SK-N-SH (cell line): ENCODE results near the gene ARID4B. TPM values are rescaled to one million over a fixed set of nuclear protein-coding genes. Genes with fewer than 3 reads are reported as not detected.

Source experiments
- CTCF ChIA-PET: fragments of 300-600, 350-600 bp; formaldehyde crosslinking; extraction: SDS; loops from one replicate; lab custom pipeline; 2021; lab: Yijun Ruan, JAX
- POLR2A ChIA-PET: fragments of 350-600 bp; sonication (Branson Sonifier 250); formaldehyde crosslinking; extraction: SDS; loops from one replicate; lab custom pipeline; 2020; ENCODE audit warnings: antibody characterized with exemption, inconsistent platforms; lab: Yijun Ruan, JAX
- DNase-seq: peaks from one replicate; pipeline ENCODE4 v3.0.0; 2012
- H2AFZ ChIP-seq: fragments of 200-600 bp; sonication (generic); 2 replicates; pipeline ENCODE4 v1.8.1; 2016; ENCODE audit warnings: antibody characterized with exemption, mild to moderate bottlenecking, low read depth
- H3F3A ChIP-seq: fragments of 200-600 bp; sonication (generic); replicated peaks from 2 replicates; pipeline ENCODE3; 2016; ENCODE audit warnings: antibody characterized with exemption, mild to moderate bottlenecking; ENCODE audit not compliant: insufficient read depth
- H3K27ac ChIP-seq, 2 experiments: fragments of 200-500 bp in 1 of 2; fragments of 200-600 bp in 1 of 2; sonication (Bioruptor generic) in 1 of 2; sonication (generic), shearing (Covaris generic) in 1 of 2; 2 replicates each; pipeline versions ENCODE4 v1.5.1 to v1.6.1; 2014 to 2016; ENCODE audit warnings: low read depth in 2 of 2, inconsistent platforms in 1 of 2, low read length in 1 of 2, mild to moderate bottlenecking in 1 of 2, mixed read lengths in 1 of 2
- H3K27me3 ChIP-seq: fragments of 200-600 bp; sonication (generic), shearing (Covaris generic); 2 replicates; pipeline ENCODE4 v1.6.1; 2016; ENCODE audit warnings: mixed run types; ENCODE audit not compliant: insufficient read depth
- H3K36me3 ChIP-seq, 2 experiments: fragments of 200-500 bp in 1 of 2; fragments of 200-600 bp in 1 of 2; sonication (Bioruptor generic) in 1 of 2; sonication (generic) in 1 of 2; replicated peaks in 1 of 2; 2 replicates each; pipeline versions ENCODE3 to v1.5.1; 2014 to 2016; ENCODE audit warnings: low read length in 1 of 2, mild to moderate bottlenecking in 1 of 2; ENCODE audit not compliant: insufficient read depth in 2 of 2, control insufficient read depth in 1 of 2
- H3K4me1 ChIP-seq, 2 experiments: fragments of 200-500 bp in 1 of 2; fragments of 200-600 bp in 1 of 2; sonication (Bioruptor generic) in 1 of 2; sonication (generic), shearing (Covaris generic) in 1 of 2; 2 replicates each; pipeline versions ENCODE4 v1.5.1 to v1.6.1; 2014 to 2016; ENCODE audit warnings: low read depth in 1 of 2, low read length in 1 of 2, mixed run types in 1 of 2; ENCODE audit not compliant: insufficient read depth in 2 of 2, control insufficient read depth in 1 of 2
- H3K4me2 ChIP-seq: fragments of 200-600 bp; sonication (generic), shearing (Covaris generic); 2 replicates; pipeline ENCODE4 v1.6.1; 2017; ENCODE audit warnings: mixed run types
- H3K4me3 ChIP-seq, 2 experiments: fragments of 200-500 bp in 1 of 2; fragments of 200-600 bp in 1 of 2; sonication (Bioruptor generic) in 1 of 2; sonication (generic), shearing (Covaris generic) in 1 of 2; 2 replicates each; pipeline versions ENCODE4 v1.5.1 to v1.8.1; 2014 to 2016; ENCODE audit warnings: low read depth in 2 of 2, inconsistent platforms in 1 of 2, low read length in 1 of 2, mild to moderate bottlenecking in 1 of 2, mixed read lengths in 1 of 2, moderate library complexity in 1 of 2
- H3K79me2 ChIP-seq: fragments of 200-600 bp; sonication (generic); 2 replicates; pipeline ENCODE4 v1.8.1; 2017; ENCODE audit warnings: mild to moderate bottlenecking; ENCODE audit not compliant: insufficient read depth
- H3K9ac ChIP-seq: fragments of 200-600 bp; sonication (generic); 2 replicates; pipeline ENCODE4 v1.6.1; 2017; ENCODE audit warnings: mixed run types
- H3K9me2 ChIP-seq: fragments of 200-600 bp; sonication (generic); 2 replicates; pipeline ENCODE4 v1.6.1; 2017; ENCODE audit warnings: mixed run types
- H3K9me3 ChIP-seq: fragments of 200-600 bp; sonication (generic); 2 replicates; pipeline ENCODE4 v1.6.1; 2017; ENCODE audit warnings: mixed run types, mild to moderate bottlenecking, moderate library complexity
- H4K20me1 ChIP-seq: fragments of 200-600 bp; sonication (generic); 2 replicates; pipeline ENCODE4 v1.6.1; 2017; ENCODE audit warnings: mild to moderate bottlenecking, mixed run types; ENCODE audit not compliant: insufficient read depth
- ELF1 ChIP-seq: IDR thresholded peaks from 2 replicates; pipeline ENCODE4 v1.4.0; 2012
- EP300 ChIP-seq, 2 experiments: IDR thresholded peaks; 2 replicates each; pipeline versions ENCODE4 v1.4.0 to v1.6.1; 2012; ENCODE audit warnings: borderline replicate concordance in 1 of 2, low read depth in 1 of 2, low read length in 1 of 2
- EZH2phosphoT487 ChIP-seq: fragments of 200-600 bp; sonication (generic); IDR thresholded peaks from 2 replicates; pipeline ENCODE4 v1.6.1; 2017; ENCODE audit warnings: low read depth, mixed run types, mild to moderate bottlenecking, antibody characterized with exemption, moderate library complexity, borderline replicate concordance
- GABPA ChIP-seq: IDR thresholded peaks from 2 replicates; pipeline ENCODE4 v1.4.0; 2012; ENCODE audit warnings: low read depth, mild to moderate bottlenecking
- GATA2 ChIP-seq: sonication (generic); formaldehyde crosslinking; IDR thresholded peaks from 2 replicates; pipeline ENCODE4 v1.5.0; 2020; ENCODE audit warnings: mild to moderate bottlenecking, missing genetic modification reagents
- JUND ChIP-seq: IDR thresholded peaks from 2 replicates; pipeline ENCODE4 v1.4.0; 2012
- MAX ChIP-seq: IDR thresholded peaks from 2 replicates; pipeline ENCODE4 v1.4.0; 2012; ENCODE audit warnings: low read depth
- MXI1 ChIP-seq: IDR thresholded peaks from 2 replicates; pipeline ENCODE4 v1.6.1; 2012; ENCODE audit warnings: mild to moderate bottlenecking, low read depth, low read length, improper control_type of control experiment
- NFIC ChIP-seq: IDR thresholded peaks from 2 replicates; pipeline ENCODE4 v1.4.0; 2012; ENCODE audit warnings: borderline replicate concordance
- RAD21 ChIP-seq: IDR thresholded peaks from 2 replicates; pipeline ENCODE4 v1.6.1; 2012; ENCODE audit warnings: mild to moderate bottlenecking, low read length
- RCOR1 ChIP-seq: fragments of 150-350 bp; IDR thresholded peaks from 2 replicates; pipeline ENCODE4 v1.6.1; 2017; ENCODE audit warnings: antibody characterized with exemption, low read length
- RFX5 ChIP-seq: IDR thresholded peaks from 2 replicates; pipeline ENCODE4 v1.6.1; 2012; ENCODE audit warnings: mild to moderate bottlenecking, improper control_type of control experiment, low read length
- RXRA ChIP-seq: IDR thresholded peaks from 2 replicates; pipeline ENCODE4 v1.4.0; 2012; ENCODE audit warnings: low read depth, mild to moderate bottlenecking, borderline replicate concordance
- SIN3A ChIP-seq: IDR thresholded peaks from 2 replicates; pipeline ENCODE4 v1.6.1; 2012; ENCODE audit warnings: low read depth, mild to moderate bottlenecking, low read length, moderate library complexity, borderline replicate concordance
- SMC3 ChIP-seq: IDR thresholded peaks from 2 replicates; pipeline ENCODE4 v1.6.1; 2012; ENCODE audit warnings: low read depth, low read length, improper control_type of control experiment
- TCF12 ChIP-seq: IDR thresholded peaks from 2 replicates; pipeline ENCODE4 v1.4.0; 2012
- TEAD4 ChIP-seq: IDR thresholded peaks from 2 replicates; pipeline ENCODE4 v1.4.0; 2012; ENCODE audit warnings: mild to moderate bottlenecking, borderline replicate concordance; ENCODE audit not compliant: insufficient read depth
- YY1 ChIP-seq: IDR thresholded peaks from 2 replicates; pipeline ENCODE4 v1.4.0; 2012; ENCODE audit warnings: low read depth, mild to moderate bottlenecking
- ZBTB33 ChIP-seq: IDR thresholded peaks from 2 replicates; pipeline ENCODE4 v1.4.0; 2012; ENCODE audit warnings: low read depth, borderline replicate concordance
- WGBS: methylation state at CpG from one replicate; pipeline ENCODE4 v1.1.6; 2017; ENCODE audit warnings: low lambda C conversion rate; 5-methylcytosine and 5-hydroxymethylcytosine counted together
- polyA plus RNA-seq, 3 experiments: library from polyadenylated mRNA; depleted of rRNA; stranded (reverse); fragments of >200 nt; gene quantifications; 2 replicates each; pipeline ENCODE4 v1.2.3, GENCODE V29; 2012

ARID4B gene
- polyA plus RNA-seq, 1 of the 3 experiments (the other 2 are of a cell fraction): 4.4 TPM

- peaks cover 6% of the 10 kb centered on the region for H3F3A ChIP-seq
- peaks cover 0 to 3% of the 10 kb centered on the region in 2 experiments; a peak in 2 of 4 replicates for H3K4me1 ChIP-seq
- no peak overlapping the region for H2AFZ ChIP-seq
- H3K36me3 ChIP-seq: peaks cover 7 to 9% of the 10 kb centered on the region in 2 experiments
- H3K27ac ChIP-seq: no peak overlapping the region
- no peaks in the 10 kb centered on the region for H3K9me2 ChIP-seq
- no peaks in the 10 kb centered on the region for H3K27me3 ChIP-seq
- H4K20me1 ChIP-seq: peaks cover 80% of the 10 kb centered on the region
- H3K4me3 ChIP-seq: no peak overlapping the region
- TF ChIP-seq EZH2phosphoT487: no peak
- no peak for TF ChIP-seq ZBTB33
- TF ChIP-seq NFIC: no peak
- no peak for TF ChIP-seq JUND
- peaks cover 100% of the 10 kb centered on the region for H3K79me2 ChIP-seq
- H3K9ac ChIP-seq: no peak overlapping the region
- no peak overlapping the region for H3K4me2 ChIP-seq
- POLR2A ChIA-PET: no interaction called here
- no peak for DNase-seq
- no peaks in the 10 kb centered on the region for H3K9me3 ChIP-seq
- CTCF ChIA-PET: interaction anchor here (0.8 kb wide), 2 partner anchors 64 to 151 kb away, joined by 3 to 4 read pairs; partner anchors contain the start of genes ARID4B and GGPS1
Measured at GRCh38 chr1:235264327-235264726, 63.7 kb downstream of the ARID4B start.

GRCh38 chr1:235262539-235262938 is 65.4 kb downstream of the ARID4B start:
- H3K27ac ChIP-seq: no peak overlapping the region
- no peak overlapping the region for H3K9ac ChIP-seq
- ChIA-PET POLR2A (no interaction called here), CTCF (interaction anchor here (1.6 to 3.4 kb wide), 3 partner anchors 11 to 154 kb away, joined by 4 to 10 read pairs (median 6); no protein-coding TSS in a partner anchor)
- no peaks in the 10 kb centered on the region for H3K9me2 ChIP-seq
- H3K4me3 ChIP-seq: no peak overlapping the region
- WGBS: 96% methylated on average over 3 of the region's 3 CpGs
- H3K27me3 ChIP-seq: no peaks in the 10 kb centered on the region
- peaks cover 17 to 19% of the 10 kb centered on the region in 2 experiments for H3K36me3 ChIP-seq
- no peak overlapping the region for H2AFZ ChIP-seq
- TF ChIP-seq GATA2 (CRISPR knock-in tag) (no peak), ELF1 (no peak), TEAD4 (no peak), MXI1 (no peak), GABPA (no peak), EP300 (IDR thresholded peaks at IDR 0.05; ENCODE audit: borderline replicate concordance in 1 of 2, low read depth in 1 of 2, low read length in 1 of 2) (no peak), NFIC (no peak)
- H3K4me2 ChIP-seq: no peak overlapping the region
- H3K79me2 ChIP-seq: peaks cover 99% of the 10 kb centered on the region
- H3K9me3 ChIP-seq: no peaks in the 10 kb centered on the region
- H3F3A ChIP-seq: peaks cover 6% of the 10 kb centered on the region
- DNase-seq: no peak
- H3K4me1 ChIP-seq: peaks cover 0 to 3% of the 10 kb centered on the region in 2 experiments; a peak in 2 of 4 replicates
- peaks cover 80% of the 10 kb centered on the region for H4K20me1 ChIP-seq

- H3K9me2 ChIP-seq: no peaks in the 10 kb centered on the region
- H3K27ac ChIP-seq: no peak overlapping the region
- H4K20me1 ChIP-seq: peaks cover 67% of the 10 kb centered on the region
- CTCF ChIA-PET: interaction anchor here (0.9 to 3.4 kb wide), 3 partner anchors 154 to 157 kb away, joined by 3 to 10 read pairs (median 5); no protein-coding TSS in a partner anchor
- no peaks in the 10 kb centered on the region for H3K27me3 ChIP-seq
- 92% methylated on average over 4 of the region's 4 CpGs for WGBS
- POLR2A ChIA-PET: no interaction called here
- no peak overlapping the region for H3K9ac ChIP-seq
- peaks cover 93% of the 10 kb centered on the region for H3K79me2 ChIP-seq
- H2AFZ ChIP-seq: no peak overlapping the region
- no peaks in the 10 kb centered on the region; a peak in 2 of 4 replicates for H3K4me1 ChIP-seq
- no peak overlapping the region for H3K4me2 ChIP-seq
- H3K36me3 ChIP-seq: peaks cover 19 to 24% of the 10 kb centered on the region in 2 experiments
- no peak overlapping the region for H3K4me3 ChIP-seq
- H3K9me3 ChIP-seq: no peaks in the 10 kb centered on the region
- no peak for DNase-seq
- H3F3A ChIP-seq: peaks cover 9% of the 10 kb centered on the region
- TF ChIP-seq GABPA (no peak), MAX (no peak), TCF12 (no peak), RFX5 (no peak), ZBTB33 (no peak), EP300 (IDR thresholded peaks at IDR 0.05; ENCODE audit: borderline replicate concordance in 1 of 2, low read depth in 1 of 2, low read length in 1 of 2) (no peak), YY1 (no peak), RXRA (no peak), SIN3A (no peak), SMC3 (no peak), RAD21 (no peak), RCOR1 (no peak)
Measured at GRCh38 chr1:235261243-235261642, 66.7 kb downstream of the ARID4B start.
